NCI-H2227 (cell line): ENCODE measurements around the gene VPS54.
"Not testable (repeated sequence)": the region's sequence is repeated elsewhere in the genome, so short reads cannot be mapped to it uniquely, and the experiment has no call there.

Experiments used
- DNase-seq: peaks from one replicate; lab custom pipeline; 2025; ENCODE audit not compliant: unreplicated experiment; lab: John Stamatoyannopoulos, UW

VPS54 gene

DNA sequence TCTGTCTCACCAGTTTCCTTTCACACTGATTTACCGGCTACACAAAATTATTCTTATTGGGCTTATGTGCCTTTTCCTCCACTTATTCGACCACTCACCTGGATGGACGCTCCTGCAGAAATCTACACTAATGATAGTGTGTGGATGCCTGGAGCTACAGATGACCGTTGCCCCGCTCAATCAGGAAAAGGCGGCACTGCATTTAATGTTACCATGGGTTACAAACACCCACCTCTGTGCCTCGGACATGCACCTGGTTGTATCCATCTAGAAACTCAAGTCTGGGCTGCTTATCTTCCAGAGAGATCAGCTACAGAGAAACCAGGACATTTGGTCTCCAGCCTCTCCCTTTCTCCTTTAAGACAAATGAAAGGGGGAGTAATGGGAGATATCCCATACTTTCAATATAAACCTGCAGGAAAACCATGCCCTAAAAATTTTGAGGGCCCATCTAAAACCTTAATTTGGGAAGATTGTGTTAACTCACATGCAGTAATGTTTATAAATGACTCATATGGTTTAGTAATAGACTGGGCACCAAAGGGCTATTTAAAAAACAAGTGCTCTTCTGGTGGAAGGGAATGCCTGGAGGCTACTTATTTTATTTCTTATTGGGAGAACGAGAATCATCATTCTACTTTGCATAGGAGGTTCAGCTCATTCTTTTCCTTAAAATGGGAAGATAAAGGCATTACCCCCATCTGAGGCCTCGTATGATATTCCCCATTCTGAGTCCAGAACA, 24.7 kb downstream of the VPS54 start:
- DNase-seq = not testable (repeated sequence)

DNA sequence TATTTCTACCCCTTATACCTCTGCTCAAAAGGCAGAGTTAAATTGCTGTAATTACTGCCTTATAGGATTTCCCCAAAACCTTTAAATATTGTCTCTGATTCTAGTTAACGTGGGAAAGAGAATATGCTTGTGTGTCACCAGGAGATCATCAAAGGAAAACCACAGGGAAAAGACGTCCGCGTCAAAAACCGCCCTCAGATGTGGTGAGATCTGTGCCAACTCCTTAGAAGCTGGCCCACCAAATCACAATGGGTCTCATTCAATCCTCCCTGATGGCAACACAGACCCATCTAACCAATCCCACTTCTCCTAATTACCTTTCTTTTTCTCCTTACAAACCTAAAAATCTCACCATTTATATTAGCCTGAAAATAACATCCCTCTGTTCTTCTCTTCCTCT, 25.4 kb downstream of the VPS54 start:
- DNase-seq = no peak

DNA sequence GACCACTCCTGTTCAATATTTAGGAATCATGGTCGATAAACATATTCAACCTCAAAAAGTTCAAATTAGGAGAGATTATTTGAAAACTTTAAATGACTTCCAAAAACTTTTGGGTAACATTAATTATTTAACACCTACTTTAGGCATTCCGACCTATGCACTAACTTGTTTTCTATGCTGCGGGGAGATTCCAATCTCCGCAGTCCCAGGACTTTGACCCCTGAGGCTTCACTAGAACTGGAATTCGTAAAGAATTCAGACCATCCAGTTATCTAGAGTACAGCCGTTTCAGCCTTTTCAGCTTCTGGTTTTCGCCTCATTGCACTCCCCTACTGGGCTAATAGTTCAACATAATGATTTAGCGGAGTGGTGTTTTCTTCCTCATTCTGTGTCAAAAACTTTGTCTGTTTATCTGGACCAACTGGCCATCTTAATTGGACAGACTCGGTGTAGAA, 26.1 kb downstream of the VPS54 start:
- not testable (repeated sequence) for DNase-seq

DNA sequence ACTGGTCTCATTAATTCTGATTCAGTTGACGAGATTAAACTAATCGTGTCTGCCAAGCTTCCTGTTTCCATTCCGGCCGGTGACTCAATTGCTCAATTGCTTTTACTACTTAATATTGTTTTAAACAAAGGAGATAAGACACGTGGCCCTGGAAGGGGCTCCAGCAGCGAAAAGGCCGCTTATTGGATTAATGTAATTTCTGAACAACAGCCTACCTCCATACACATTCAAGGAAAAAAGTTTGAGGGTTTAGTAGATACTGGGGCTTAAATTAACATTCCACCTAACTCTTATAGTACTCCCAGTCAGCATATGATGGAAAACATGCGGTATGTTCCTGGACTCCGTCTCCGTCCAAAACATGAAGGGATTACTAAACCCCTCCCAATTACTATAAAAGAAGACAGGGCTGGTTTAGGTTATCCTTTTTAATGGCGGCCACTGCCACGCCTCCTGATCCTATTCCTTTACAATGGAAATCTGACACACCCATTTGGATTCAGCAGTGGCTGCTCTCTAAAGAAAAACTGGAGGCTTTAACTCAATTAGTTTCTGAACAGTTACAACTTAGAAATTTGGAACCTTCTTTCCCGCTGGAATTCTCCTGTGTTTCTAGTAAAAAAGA, 27.1 kb downstream of the VPS54 start:
- DNase-seq = no peak

DNA sequence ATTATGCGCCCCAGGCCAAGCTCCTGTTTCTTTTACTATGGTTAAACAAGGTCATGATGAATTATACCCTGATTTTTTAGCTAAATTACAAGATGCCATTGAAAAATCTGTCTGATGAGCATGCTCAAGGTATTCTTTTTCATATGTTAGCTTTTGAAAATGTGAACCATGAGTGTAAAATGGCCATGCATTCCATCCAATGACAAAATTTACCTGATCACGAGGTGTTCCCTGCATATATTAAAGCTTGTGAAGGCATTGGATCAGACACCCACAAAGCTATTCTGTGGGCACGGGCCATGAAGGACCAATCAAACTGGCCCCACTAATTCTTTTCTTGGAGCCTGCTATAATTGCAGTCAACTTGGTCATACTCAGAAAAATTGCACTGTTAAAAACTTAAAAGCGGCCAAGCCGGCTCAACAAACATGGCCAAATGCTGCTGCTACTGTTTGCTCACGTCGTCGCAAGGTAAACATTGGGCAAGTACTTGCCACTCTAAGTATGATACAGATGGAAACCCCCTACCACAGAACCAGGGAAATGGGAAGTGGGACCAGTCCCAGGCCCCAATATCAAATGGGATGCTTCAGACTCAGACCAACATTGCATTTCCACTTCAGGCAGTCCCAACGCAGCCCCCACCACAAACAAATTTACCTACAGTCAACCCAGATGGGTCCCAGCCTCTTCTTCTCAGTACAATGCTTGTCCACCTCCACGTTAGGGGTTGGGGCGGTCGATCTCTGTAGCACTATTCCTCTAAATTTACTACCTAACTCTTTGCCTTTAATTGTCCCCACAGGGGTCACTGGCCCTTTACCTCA, 27.8 kb downstream of the VPS54 start:
- DNase-seq = not testable (repeated sequence)

DNA sequence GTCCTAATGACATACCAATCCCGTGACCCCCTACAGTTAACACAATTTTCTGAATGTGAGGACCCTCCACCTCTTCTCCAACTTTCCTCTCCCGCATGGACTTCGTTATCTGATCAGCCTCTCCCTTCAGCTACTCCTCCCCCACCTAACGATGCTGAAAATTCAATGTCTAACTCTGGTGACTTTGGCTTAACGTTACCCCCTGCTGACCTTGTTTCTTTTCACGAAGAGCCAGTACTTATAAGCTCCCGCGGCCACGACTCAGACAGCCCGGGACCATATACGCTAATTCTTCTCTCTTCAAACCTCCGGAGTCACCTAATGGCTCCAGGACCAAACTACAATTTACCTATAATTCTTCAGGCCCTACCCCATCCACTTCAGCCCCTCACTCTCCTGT, 29.2 kb downstream of the VPS54 start:
- no peak for DNase-seq

DNA sequence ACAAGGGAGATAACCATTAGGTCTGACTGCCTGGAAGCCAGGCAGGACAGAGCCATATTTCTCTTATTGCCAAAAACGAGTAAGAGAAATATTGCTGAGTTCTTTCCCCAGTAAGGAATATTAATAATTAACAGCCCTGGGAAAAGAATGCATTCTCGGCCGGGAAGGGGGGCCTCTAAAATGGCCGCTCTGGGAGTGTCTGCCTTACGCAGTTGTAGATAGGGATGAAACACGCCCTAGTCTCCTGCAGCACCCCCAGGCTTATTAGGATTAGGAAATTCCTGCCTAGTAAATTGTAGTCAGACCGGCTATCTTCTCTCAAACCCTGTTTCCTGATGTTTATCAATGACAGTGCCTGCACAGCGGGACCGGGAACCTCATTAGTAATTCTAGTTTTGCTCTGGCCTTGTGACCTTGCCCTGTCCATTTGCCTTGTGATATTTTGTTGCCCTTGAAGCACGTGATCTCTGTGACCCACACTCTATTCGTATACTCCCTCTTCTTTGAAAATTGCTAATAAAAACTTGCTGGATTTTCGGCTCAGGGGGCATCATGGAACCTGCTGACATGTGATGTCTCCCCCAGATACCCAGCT, 30.3 kb downstream of the VPS54 start:
- DNase-seq = not testable (repeated sequence)

DNA sequence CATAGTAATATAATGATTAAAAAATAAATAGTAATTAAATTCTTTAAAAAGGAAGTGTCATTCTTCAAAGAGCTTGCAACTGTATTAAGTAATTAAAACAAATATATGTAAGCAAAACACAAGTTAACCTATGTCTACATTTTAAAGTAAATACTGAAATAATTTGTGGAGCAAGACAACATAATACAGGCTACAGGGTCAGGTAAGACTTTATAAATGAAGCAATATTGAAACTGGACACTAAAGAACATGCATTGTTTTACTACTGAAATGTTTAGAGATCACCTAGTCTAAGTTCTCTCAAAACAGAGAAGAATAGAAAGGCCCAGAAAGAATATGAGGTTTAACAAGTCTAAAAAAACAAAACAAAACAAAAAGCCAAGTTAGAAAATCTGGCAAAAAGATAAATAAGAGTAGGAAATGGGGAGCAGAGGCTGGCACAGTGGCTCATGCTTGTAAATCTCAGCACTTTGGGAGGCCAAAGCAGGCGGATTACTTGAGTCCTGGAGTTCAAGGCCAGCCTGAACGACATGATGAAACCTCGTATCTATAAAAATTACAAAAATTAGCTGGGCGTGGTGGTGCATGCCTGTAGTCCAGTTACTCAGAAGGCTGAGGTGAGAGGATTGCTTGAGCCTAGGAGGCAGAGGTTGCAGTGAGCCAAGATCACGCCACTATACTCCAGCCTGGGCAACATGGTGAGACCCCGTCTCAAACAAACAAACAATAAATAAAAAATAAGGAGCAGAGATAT, 34.4 kb downstream of the VPS54 start:
- no peak for DNase-seq

DNA sequence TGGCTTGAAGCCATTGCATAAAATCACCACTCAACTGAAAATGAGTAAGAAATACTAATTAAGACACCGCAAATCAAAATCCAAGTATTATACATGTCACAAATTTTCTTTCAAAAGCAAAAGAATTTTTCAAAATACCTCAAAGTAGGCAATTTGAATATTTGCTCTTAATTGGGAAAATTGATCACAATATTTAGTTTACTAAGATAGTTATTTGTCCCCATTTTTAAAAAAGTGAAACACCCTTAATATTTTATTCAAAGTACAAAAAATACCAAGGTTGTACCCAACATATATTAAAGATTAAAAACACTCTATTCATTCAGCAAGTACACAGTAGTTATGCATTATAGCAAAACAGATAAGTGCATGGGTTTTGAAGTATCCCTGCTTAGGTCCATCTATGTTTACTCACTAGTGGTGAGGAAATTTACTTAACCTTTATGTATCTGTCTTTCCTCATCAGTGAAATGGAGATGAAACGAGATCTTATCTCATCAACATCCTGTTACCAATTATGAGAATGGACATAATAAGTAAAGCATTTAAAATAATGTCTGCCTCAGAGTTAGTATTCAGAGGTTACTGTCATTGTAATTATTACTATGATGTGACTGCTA, 35.1 kb downstream of the VPS54 start:
- no peak for DNase-seq

DNA sequence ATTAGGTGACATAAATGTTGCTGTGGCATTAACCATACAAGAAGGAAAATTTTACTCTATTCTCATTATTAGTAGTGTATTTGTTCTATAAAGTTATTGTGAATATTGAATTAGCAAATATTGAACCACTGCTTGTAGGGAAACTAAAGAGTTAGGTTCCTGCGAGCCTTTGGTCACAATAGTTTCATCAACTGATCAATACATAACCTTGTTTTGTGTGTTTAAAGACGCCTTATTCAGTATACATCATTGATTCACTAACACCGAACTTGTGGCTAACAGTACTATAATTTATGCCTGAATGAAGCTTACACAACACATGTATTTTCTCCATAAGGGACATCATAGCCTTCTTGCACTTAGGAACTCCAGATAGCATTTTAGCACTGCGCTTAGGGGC, 36.9 kb downstream of the VPS54 start:
- DNase-seq = no peak

DNA sequence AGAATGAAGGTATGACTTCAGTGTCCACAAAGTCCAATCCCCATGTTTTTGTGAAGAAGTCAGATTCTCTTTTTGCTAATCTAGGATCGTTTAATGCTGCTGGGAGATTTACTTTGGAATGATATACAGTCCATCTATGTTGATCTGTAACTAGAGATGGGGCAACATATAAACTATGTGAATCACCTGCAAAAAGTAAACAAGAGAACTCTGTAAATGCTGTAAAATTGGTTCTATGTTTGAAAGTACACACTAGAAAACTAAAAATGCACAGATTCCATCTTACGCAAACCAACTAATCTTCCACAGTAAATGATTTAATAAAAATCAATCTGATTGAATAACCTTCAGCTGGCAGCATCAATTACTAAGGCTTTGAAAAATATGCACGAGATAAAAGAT, 37.5 kb downstream of the VPS54 start:
- no peak for DNase-seq

DNA sequence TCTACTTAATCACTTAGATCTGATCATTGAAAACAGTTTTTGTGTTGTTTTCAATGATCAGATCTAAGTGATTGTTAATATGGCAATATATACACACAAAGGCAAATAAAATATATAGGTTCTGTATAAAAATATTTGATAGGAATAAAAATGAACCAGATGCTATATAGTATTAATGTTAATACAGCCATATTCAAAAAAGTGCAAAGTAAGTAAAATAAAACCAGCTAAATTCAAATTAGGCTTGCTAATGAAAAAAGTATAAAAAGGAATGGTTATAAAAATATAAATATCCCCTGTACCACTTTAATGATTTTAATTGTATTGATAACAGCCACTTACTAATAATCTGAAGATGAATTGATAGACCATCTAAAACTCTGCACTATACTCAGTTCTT, 38.4 kb downstream of the VPS54 start:
- no peak for DNase-seq

DNA sequence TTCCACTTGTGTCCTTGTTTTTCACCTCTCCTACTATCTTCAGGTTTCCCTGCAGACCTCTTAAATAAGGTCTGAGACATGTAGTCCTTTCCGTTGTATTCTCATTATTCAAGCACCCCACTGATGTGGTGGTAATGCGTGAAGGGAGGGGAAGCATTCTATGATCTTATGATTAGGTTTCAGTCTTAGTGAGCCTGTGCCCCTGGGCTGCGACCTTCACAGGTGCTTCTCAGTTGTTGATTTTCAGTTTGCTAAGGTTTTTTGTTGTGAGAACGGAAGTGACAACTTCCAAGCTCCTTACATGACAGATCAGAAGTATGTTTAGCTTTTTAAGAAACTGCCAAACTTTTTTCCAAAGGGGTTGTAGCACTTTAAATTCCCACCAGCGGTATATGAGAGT, 41.3 kb downstream of the VPS54 start:
- no peak for DNase-seq

DNA sequence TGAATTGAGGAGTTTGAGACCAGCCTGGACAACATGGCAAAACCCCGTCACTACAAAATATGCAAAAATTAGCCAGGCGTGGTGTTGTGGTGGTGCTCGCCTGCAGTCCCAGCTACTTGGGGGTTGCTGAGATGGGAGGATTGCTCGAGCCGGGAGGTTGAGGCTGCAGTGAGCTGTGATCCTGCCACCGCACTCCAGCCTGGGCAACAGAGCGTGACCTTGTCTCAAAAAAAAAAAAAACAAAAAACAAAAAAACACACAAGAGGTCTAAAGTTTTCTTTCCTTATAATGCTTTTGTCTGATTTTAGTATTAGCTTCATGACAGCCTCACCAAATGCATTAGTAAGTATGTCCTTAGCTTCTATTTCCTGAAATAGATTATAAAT, 43.1 kb downstream of the VPS54 start:
- DNase-seq = no peak

DNA sequence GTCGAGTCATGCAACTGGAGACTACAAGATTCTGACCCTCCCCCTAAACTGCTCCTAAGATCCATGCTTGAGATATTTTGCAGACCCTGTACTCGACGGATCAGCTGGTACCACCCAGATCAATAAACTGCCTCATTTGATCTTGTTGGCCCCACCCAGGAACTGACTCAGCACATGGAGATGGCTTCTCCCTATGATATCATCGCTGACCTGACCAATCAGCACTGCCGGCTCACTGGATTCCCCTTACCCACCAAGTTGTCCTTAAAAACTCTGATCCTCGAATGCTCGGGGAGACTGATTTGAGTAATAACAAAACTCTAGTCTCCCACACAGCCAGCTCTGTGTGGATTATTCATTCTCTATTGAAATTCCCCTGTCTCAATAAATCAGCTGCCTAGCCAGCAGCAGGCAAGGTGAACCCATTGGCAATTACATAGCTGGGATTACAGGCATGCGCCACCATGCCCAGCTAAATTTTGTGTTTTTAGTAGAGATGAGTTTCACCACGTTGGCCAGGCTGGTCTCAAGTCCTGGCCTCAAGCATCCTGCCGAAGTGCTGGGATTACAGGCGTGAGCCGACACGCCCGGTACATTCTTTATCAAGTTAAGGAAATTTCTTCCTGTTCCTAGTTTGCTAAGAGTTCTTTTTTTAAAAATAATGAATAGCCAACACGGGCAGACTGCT, 43.6 kb downstream of the VPS54 start:
- DNase-seq = no peak

DNA sequence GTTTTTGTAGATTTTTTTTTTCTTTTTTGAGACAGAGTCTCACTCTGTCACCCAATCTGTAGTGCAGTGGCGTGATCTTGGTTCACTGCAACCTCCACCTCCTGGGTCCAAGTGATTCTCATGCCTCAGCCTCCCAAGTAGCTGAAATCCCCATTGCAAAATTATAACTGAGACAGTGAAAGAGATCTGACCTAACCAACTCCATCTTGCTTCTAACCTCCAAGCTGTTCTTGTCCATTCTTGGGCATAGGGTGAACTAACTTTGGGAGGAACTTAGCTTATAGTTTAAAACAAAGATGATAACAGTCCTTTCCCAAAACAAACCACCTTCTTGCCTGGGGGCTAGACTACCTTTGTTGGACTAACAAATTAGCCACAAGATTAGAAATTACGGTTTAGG, 44.2 kb downstream of the VPS54 start:
- DNase-seq = not testable (repeated sequence)

DNA sequence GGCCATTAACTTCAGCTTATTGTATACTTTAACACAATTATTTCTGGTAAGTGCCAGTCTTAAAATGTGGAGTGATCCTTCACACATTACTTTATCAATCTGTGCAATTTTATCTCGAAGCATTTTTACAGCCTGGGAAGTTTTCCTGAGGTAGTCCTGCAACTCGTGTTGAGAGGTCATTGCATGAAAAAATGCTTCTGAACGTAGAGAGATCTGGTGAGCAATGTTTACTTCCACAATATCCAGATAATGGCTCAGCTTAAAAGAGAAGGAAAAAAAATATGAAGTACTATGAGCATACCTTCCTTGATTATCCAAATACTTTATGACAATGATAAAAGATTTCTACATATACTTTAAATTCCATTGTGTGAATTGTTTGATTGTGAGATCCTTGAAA, 57.0 kb downstream of the VPS54 start:
- peak; percentile 10 for DNase-seq

DNA sequence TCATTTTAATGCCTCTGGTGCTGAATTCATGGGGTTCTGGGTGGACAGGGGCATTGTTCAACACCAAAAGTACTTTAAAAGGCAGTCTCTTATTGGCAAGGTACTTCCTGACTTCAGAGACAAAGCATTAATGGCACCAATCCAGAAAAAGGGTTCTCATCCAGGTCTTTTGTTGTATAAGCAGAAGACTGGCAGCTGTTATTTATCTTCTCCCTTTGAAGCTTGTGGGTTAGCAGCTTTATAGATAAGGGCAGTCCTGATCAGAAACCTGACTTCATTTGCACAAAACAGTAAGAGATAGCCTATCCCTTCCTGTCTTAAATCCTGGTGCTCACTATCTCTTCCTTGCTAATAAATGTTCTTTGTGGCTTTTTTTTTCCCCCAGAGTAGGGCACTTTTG, 68.8 kb downstream of the VPS54 start:
- DNase-seq = no peak

DNA sequence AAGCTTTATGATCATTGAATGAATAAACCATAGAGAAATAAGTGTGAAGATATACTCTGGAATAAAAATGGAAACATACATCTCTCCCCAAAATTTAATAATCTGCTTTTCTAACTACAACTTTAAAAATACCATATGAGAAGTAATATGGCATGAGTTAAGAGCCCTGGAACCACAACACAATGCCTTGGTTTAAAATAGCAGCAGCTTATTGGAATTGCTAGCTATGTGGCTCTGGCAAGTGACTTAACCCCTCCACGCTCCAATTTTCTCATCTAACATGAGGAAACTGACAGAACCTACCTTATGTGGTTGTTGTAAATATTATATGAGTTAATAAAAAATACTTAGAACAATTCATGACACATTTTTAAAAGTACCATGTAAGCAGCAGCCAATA, 76.4 kb downstream of the VPS54 start:
- DNase-seq = no peak

DNA sequence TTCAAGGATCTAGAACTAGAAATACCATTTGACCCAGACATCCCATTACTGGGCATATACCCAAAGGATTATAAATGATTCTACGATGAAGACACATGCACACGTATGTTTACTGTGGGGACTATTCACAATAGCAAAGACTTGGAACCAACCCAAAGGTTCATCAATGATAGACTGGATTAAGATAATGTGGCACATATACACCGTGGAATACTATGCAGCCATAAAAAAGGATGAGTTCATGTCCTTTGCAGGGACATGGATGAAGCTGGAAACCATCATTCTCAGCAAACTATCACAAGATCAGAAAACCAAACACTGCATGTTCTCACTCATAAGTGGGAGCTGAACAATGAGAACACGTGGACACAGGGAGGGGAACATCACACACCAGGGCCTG, 87.1 kb downstream of the VPS54 start:
- not testable (repeated sequence) for DNase-seq
